Osteoblast (primary cell): ENCODE results near the gene ADARB2. TPM values are rescaled to one million over a fixed set of nuclear protein-coding genes. Genes with fewer than 3 reads are reported as not detected.

Source experiments
- DNase-seq: peaks from one replicate; pipeline ENCODE4 v3.0.0; 2011; ENCODE audit warnings: low spot score, mixed read lengths; ENCODE audit not compliant: insufficient read length; ENCODE audit errors: missing footprints
- H2AFZ ChIP-seq: 2 replicates; pipeline ENCODE4 v1.6.0; 2011; ENCODE audit warnings: mild to moderate bottlenecking, low read length
- H3K27ac ChIP-seq: 2 replicates; pipeline ENCODE4 v1.5.1; 2011; ENCODE audit warnings: mild to moderate bottlenecking, low read depth, low read length, moderate library complexity
- H3K27me3 ChIP-seq: 2 replicates; pipeline ENCODE4 v1.6.0; 2012; ENCODE audit warnings: mild to moderate bottlenecking, control low read depth, inconsistent platforms, low read length, moderate library complexity; ENCODE audit not compliant: insufficient read depth
- H3K36me3 ChIP-seq: 2 replicates; pipeline ENCODE4 v1.5.1; 2011; ENCODE audit warnings: mild to moderate bottlenecking, low read length, control low read depth, moderate library complexity; ENCODE audit not compliant: insufficient read depth
- H3K4me1 ChIP-seq: 2 replicates; pipeline ENCODE4 v1.5.1; 2011; ENCODE audit warnings: mild to moderate bottlenecking, low read length, control low read depth, moderate library complexity; ENCODE audit not compliant: insufficient read depth
- H3K4me2 ChIP-seq: 2 replicates; pipeline ENCODE4 v1.6.0; 2011; ENCODE audit warnings: mild to moderate bottlenecking, low read length; ENCODE audit not compliant: insufficient read depth
- H3K4me3 ChIP-seq: fragments of 200-600 bp; sonication (generic); 3 replicates; pipeline ENCODE4 v1.5.1; 2012; ENCODE audit warnings: mild to moderate bottlenecking, low read length, inconsistent platforms; ENCODE audit not compliant: insufficient read depth
- H3K79me2 ChIP-seq: 2 replicates; pipeline ENCODE4 v1.6.0; 2012; ENCODE audit warnings: mild to moderate bottlenecking, low read length, control low read depth, inconsistent platforms; ENCODE audit not compliant: insufficient read depth
- H3K9me3 ChIP-seq: 2 replicates; pipeline ENCODE4 v1.5.1; 2011; ENCODE audit warnings: low read depth, low read length, control low read depth
- H4K20me1 ChIP-seq: 2 replicates; pipeline ENCODE4 v1.6.0; 2012; ENCODE audit warnings: mild to moderate bottlenecking, low read length, control low read depth; ENCODE audit not compliant: insufficient read depth
- CTCF ChIP-seq: IDR thresholded peaks from 2 replicates; pipeline ENCODE4 v1.5.1; 2011; ENCODE audit warnings: mild to moderate bottlenecking, low read depth, low read length, moderate library complexity; ENCODE audit errors: extremely low read depth
- total RNA-seq: library from RNA; depleted of rRNA; stranded (reverse); fragments of >200 nt; gene quantifications from 2 replicates; pipeline ENCODE4 v1.2.3, GENCODE V29; 2012

Gene ADARB2
- total RNA-seq, 1 donor, result not detected

DNA sequence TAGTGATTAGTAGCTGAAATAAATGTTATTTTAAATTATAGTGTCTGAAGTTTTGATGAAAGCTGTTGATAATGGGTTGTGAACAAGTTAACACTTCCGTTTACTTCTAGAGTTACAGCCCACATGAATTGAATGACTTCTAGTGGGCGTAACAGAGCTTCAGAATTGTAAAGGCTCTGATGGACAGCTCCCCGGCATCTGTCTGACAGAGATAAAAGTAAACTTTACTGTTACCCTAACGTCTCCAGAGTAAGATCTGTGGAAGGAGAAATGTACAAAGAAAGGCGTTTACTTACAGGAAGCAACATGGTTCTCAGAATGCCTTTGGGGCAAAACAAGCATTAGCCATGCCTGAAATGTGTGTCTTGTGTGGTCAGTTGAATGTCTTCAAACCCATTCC is 124.4 kb downstream of the ADARB2 start:
- no peak for TF ChIP-seq CTCF
- no peak for DNase-seq
- H3K27ac ChIP-seq, result no peak overlapping the region

GRCh38 chr10:1611936-1612550 is 125.3 kb downstream of the ADARB2 start:
- no peak overlapping the region for H3K4me2 ChIP-seq
- H3K27me3 ChIP-seq, result no peaks in the 10 kb centered on the region
- H3K79me2 ChIP-seq, result no peaks in the 10 kb centered on the region
- H3K4me1 ChIP-seq, result no peaks in the 10 kb centered on the region
- no peak overlapping the region for H2AFZ ChIP-seq
- H4K20me1 ChIP-seq, result no peaks in the 10 kb centered on the region
- H3K36me3 ChIP-seq, result no peaks in the 10 kb centered on the region
- H3K9me3 ChIP-seq, result no peaks in the 10 kb centered on the region
- no peak overlapping the region for H3K27ac ChIP-seq
- no peak for DNase-seq
- no peak overlapping the region for H3K4me3 ChIP-seq
- no peak for TF ChIP-seq CTCF

More for the DNA sequence above, 124.4 kb downstream of the ADARB2 start:
- H3K4me1 ChIP-seq, result no peaks in the 10 kb centered on the region
- H3K79me2 ChIP-seq, result no peaks in the 10 kb centered on the region
- no peaks in the 10 kb centered on the region for H3K27me3 ChIP-seq
- no peak overlapping the region for H2AFZ ChIP-seq
- H3K9me3 ChIP-seq, result no peaks in the 10 kb centered on the region
- H3K4me3 ChIP-seq, result no peak overlapping the region
- H3K4me2 ChIP-seq, result no peak overlapping the region
- no peaks in the 10 kb centered on the region for H4K20me1 ChIP-seq
- H3K36me3 ChIP-seq, result no peaks in the 10 kb centered on the region

GRCh38 chr10:1610986-1611770 is 126.1 kb downstream of the ADARB2 start:
- Histone ChIP-seq H3K79me2 (no peaks in the 10 kb centered on the region), H3K36me3 (no peaks in the 10 kb centered on the region), H4K20me1 (no peaks in the 10 kb centered on the region), H3K27ac (no peak overlapping the region), H3K4me3 (no peak overlapping the region), H3K9me3 (no peaks in the 10 kb centered on the region), H3K4me1 (no peaks in the 10 kb centered on the region), H3K4me2 (no peak overlapping the region), H3K27me3 (no peaks in the 10 kb centered on the region), H2AFZ (no peak overlapping the region)
- TF ChIP-seq CTCF, result no peak
- no peak for DNase-seq

DNA sequence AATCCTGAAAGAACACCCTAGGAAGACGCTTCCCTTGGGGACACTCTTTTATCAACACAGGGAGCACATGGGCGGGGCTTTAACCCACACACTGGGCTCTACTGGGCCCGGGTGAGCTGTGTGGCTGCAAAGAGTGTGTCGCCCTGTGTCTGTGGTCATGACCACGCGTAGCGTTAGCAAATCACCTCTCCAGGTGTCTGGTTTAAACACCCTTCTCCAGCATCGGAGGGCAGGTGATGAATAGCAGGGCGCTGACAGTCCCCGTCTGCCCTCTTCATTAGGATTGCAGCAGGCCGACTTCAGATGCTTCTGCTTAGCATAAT is 127.7 kb downstream of the ADARB2 start:
- Histone ChIP-seq H3K27me3 (no peaks in the 10 kb centered on the region), H3K9me3 (no peaks in the 10 kb centered on the region)
- no peak for DNase-seq

More for the DNA sequence above, 127.7 kb downstream of the ADARB2 start:
- Histone ChIP-seq H2AFZ (no peak overlapping the region), H3K4me2 (no peak overlapping the region), H3K4me3 (no peak overlapping the region), H3K36me3 (no peaks in the 10 kb centered on the region), H4K20me1 (no peaks in the 10 kb centered on the region), H3K27ac (no peak overlapping the region), H3K79me2 (no peaks in the 10 kb centered on the region), H3K4me1 (no peaks in the 10 kb centered on the region)
- TF ChIP-seq CTCF, result no peak
